GM19328 (cell line): Measurements from ENCODE around the gene CHD9.

Experiments used
- ATAC-seq: cut with Tn5 transposase; IDR thresholded peaks from one replicate; pipeline ENCODE4 v1.9.1; 2021; ENCODE audit warnings: mild to moderate bottlenecking, moderate library complexity; ENCODE audit not compliant: unreplicated experiment

Gene CHD9

DNA sequence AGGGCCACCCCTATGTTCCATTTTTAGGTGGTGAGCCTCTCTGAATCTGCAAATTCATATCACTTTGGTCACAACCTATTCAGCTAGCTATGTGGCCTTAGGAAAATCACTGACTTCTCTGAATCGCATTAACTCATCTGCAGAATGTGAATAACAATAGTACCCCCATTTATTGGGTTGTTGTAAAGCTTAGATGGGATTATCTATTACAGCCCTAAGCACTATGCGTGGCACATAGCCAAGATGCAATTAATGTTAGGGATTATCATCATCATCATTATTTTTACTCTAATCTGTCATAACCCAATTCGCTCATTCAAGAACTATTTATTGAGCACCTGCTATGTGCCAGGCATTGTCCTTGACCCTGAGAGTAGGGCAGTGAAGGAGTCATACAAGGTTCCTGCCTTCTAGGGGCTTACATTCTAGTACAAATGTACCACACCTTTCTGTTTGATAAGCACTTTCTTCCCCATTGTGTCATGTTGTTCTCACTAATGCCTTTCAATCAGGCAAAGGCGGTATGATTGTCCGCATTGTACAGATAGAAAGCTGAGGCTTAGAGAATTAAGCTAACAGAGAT is 38.5 kb downstream of the CHD9 start:
- no peak for ATAC-seq

DNA sequence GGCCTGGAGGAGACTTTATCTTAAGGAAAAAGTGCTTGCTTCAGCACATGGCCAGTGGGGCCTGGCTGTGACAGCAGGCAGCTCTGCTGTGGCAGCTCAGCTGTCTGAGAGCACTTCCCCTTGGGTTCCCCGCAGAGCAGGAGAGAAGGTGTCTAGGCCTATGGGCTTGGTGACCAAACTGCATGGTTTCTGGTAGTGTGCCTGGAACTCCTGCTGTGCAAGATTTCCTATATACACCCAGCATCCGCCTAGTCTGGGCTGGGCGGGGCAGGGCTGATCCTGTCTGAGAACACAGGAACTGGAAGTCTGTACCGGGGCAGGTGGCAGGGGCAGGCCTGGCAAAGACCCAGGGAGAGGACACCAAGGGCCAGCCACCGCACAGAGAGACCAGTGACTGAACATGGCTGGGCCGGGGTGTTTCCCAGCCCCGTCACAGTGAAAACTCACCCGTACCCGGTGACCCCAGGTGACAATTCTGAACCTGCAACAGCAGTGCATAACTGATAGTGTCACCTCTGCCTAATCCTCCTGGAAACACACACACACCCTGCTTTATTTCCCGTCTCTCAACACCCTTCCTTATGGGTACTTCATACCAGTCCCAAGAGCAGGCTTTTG is 39.3 kb downstream of the CHD9 start:
- peak; percentile 48 for ATAC-seq

DNA sequence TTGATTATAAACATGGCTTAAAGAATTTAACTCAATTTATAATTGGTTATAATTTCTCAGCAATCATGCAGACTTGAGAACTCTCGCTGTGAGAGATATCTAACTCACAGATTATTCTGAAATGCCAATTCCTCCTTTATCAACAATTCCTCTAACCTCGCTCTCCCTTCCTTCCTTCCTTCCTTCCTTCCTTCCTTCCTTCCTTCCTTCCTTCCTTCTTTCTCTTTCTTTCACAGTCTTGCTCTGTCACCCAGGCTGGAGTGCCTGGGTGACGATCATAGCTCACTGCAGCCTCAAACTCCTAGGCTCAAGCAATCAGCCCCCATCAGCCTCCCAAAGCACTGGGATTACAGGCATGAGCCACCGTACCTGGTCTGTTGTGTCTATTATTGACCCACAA is 42.4 kb downstream of the CHD9 start:
- ATAC-seq: no peak

DNA sequence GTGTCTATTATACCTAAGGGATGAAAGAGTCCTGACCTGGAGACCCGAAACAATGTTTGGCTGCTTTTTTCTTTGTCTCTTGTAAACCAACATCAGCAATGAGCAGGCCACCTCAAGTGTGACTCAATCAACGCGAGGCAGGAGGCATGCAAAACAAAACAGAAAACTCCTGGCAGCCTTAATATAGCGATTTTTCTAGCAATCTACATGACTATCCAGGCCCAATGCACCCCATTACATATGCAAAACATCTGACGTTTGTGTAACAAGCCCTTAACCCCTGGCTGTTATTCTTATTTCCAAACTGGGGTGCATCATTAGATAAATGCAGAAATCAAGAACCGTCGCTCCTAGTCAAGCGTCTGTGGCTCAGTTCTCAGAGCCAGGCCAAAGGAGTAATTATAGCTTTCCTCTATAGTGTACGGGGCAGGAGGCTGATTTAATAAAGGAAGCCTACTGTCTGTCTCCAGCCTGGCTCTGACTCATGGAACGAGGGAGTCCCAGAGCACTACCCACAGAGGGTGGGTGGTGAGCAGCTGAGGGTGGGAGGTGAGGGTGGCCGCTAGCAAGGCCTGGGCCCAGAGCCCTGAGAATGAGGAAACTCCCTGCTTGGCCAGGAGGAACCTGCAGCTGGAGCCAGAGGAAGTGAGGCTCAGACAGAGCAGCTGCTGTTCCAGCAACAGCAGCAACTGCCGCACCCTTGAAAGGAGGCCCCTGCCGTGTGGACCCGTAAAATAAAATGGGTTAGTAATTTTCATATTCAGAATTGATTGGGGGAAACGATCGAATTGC is 43.9 kb downstream of the CHD9 start:
- peak; percentile 48 for ATAC-seq

DNA sequence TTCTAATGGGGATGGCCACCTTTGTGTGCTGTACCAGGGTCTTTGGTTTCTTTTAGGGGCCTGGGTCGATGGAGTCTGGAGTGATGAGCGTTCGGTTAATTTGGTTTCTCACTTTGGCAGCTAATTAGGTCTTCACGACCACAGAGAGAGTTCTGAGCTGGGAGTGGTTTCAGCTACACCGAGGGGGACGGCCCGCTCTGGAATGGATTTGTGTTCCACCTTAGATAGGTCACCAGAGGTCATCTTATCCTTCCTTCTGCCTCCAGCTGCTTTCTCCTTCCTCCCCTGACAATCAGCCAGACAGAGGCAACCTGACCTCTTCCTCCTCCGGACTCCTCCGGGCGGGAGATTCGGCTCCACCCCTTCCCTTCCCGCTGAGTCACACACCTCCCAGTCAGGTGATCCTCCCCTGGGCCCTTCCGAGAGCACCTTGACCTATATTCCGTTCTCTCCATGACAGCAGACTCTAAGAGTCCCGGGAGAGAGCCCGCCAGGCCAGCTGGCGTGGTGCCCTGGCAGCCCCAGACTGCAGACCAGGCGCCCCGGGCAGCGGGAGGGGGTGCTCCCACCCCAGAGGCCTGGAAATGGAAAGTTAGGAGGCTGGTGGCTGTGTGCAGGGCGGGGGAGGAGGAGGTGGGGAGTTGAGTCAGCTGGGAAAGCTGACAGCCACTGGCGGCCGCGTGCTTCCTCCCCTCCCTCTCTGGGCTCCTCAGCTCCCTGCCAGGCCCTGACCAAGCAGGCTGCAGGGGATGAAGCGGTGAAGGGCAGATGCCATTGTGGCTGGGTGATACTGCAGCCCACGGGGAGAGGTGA is 44.7 kb downstream of the CHD9 start:
- ATAC-seq: peak; percentile 42

DNA sequence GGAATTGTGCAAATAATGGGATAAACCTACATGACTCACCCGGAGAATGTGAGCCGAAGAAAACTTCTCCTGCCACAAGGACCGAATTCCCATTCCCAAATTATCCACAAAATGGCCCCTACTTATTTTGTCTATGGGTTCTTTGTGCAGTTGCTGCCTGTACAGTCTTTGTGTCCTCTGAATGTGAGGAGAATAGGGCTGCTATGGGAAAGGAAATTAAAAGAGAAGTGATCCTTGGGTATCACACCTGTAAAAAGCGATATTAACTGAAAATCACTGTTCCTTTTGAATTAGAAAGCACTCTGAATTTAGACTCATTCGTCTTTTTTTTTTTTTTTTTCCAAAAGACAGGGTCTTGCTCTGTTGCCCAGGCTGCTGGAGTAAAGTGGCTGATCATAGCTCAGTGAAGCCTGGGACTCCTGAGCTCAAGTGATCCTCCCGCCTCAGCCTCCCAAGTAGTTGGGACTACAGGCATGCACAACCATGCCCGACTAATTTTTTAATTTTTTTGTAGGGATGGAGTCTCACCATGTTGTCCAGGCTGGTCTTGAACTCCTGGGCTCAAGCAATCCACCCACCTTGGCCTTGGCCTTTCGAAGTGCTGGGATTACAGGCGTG is 45.4 kb downstream of the CHD9 start:
- no peak for ATAC-seq

DNA sequence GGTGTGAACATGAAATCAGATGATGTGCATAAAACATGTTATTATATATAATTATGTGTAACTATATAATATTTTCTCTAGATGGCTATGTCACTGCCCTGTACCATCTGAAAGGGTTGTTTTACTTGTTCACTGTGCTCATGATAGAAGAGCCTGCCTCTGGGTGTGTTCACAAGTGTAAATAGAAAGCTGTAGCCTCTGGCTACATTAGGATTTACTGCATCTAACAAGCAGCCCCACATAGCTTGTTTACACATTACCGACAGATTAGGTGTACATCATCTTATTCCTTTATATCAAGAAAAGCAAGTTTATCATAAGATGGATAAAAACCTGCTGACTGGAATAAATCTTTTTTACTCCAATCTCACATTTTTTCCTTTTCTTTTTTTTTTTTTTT is 46.1 kb downstream of the CHD9 start:
- ATAC-seq: no peak

DNA sequence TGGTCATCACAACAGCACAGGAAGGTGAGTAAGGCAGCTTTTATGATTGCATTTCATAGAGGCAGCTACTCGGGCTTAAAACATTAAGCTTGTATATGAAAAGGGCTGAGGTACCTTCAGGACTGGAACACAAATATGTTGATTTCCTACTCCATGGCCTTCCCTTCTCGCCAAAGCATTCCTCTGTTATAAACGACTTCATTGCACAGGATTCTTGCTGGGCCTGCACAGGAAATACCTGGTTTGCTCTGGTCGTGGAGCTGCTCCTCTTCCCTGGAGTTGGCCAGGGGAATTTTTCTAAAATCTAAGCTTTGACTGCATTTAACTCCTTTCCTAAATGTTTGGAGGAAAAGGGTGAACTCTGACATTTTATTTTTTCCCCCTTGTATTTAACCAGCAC is 49.0 kb downstream of the CHD9 start:
- ATAC-seq: no peak

DNA sequence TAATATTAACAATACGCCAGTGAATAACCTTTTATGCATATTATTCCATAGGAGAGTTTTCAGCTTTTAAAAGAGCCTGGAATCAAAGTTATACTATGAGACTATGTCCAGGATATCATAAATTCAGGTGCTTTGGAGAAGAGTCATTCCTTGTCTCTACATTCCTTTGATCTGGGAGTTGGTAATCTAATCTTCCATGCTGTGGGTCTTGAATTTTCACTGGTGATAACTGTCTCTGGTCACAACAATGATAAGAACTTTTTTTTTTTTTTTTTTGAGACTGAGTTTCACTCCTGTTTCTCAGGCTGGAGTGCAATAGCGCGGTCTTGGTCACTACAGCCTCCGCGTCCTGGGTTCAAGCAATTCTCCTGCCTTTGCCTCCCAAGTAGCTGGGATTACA is 50.8 kb downstream of the CHD9 start:
- no peak for ATAC-seq

DNA sequence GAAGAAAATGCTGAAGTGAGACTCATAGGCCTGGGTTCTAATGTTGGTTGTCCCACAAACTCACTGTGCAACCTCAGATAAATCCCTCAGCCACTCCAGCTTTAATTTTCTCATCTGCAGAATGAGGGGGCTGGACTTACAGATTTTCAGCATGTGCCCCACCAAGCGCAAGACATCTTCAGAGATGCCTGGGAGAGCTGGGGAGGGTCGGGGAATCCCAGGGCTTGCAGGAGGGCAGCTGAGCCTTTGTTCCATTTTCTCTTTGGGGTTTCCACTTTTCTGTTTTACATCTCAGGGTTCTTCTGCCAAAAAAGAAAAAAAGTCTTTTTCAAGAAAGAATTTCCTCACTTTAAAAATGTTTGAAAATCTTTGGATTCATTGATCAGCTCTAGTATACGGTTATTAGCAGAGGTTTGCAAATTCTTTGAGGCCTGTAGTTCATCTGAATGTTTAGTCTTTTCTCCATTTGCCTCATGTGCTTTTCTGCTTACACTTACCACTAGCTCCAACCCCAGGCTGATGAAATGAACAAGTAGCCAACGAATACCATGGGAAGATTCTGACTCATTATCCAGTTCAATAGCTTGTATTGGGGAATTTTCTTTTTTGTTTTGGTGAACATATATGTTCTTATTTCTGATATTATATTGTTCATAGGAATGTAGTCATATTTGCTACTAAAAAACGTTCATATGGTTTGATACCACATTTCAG is 56.4 kb downstream of the CHD9 start:
- no peak for ATAC-seq

DNA sequence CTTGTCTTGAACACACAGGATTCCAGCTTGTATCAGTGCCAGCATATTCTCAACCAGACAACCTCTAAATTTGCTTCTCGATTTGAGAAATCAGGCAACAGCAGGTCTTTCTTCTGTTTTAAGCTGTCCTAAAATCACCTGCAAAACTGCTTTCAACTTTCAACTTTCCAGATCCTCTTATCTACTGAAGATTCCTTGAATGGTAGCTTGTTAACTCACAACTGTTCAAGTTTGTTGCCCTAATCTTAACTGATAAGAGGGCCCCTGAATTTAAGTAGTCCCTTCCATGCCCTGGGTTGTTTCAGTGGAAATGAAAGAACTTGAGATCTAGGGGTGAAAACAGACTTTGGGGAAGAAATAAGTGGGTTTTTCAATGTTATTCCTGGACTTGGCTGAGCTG is 57.2 kb downstream of the CHD9 start:
- ATAC-seq: no peak

DNA sequence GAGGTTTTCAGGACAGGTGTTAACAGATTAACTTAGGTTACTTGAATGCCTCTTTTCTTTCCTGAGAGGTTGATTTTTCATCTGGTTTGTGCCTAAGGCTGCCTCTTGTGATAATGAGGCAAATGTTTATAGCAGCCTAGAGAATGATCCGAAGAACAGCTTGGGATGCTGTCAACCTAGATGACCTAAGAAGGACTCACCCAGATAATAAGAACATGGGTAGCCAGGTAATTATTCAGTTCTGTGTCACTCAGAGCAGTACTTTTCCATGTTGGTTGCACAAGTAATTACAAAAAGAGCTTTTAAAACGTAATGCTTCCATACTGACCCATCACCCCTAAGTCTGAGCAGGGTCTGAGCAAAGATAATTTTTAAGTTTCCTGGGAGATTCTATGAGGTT is 60.3 kb downstream of the CHD9 start:
- no peak for ATAC-seq

DNA sequence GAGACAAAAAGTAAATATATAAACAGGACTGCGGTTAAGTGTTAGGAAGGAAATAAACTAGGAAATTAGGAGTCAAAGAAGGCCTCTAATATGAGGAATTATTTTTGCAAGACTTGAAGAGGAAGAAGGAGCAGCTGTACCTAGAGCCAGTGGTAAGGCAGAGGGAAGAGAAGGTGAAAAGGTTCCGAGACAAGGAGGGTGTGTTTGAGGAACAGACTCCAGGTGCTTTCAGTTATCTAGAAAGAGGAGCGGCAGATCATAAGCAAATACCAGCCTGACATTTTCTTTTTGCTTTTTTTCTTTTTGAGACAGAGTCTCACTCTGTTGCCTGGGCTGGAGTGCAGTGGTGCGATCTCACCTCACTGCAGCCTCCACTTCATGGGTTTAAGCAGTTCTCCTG is 61.0 kb downstream of the CHD9 start:
- no peak for ATAC-seq

DNA sequence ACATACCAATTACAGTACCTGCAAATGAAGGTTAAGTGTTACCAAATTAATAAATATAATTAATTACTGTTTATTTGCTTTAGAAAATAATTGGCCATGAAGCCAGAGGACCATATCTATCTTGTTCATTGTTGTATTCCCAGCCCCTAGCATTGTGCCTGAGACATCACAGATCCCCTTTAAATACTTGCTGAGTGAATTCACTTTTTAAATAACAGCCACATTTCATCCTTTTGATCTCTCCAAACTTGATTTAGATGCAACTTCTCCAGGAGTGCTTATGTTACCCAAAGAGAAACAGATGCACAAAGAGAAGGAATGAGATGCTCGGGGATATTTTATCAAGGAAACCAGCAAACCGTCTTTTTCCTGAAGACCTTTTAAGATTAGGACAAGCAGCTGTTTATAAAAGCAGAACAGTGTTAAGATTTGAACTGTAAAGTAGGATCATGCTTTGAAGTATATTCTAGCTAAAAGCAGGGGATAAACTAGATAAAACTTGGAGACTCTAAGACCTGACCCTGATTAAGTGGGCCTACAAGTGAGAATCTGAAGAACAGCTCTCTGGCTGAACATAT is 66.3 kb downstream of the CHD9 start:
- no peak for ATAC-seq

DNA sequence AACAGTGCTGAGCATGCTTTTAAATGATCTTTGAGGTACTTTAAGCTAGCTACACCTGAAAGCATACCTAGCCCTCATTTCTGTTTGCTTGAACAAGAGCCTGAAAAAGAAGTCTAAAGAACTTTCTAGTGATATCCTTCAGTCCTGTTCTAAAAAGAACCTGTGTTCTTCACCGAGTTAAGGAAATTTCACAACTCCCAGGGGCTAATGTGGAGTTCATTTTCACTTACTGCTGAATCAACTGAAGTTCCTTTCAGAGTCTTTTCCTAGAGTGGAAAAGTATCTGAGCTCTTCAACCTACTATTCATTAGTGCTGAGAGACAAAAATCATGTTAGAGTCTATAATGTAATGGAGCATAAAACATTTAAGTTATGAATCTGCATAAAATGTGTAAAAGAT is 66.9 kb downstream of the CHD9 start:
- ATAC-seq: no peak

DNA sequence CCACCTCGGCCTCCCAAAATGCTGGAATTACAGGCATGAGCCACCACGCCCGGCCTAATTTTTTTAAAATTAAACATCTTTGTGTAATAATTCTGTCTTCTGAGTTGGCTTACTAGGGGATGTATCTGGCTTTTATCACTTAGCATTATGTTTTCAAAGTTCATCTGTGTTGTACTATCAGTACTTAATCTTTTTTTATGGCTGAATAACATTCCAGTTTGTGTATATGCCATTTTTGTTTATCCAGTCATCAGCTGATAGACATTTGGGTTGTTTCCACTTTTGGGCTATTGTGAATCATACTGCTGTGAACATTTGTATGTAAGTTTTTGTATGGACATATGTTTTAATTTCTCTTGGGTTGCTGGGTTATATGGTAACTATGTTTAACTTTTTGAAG is 69.0 kb downstream of the CHD9 start:
- ATAC-seq: no peak

DNA sequence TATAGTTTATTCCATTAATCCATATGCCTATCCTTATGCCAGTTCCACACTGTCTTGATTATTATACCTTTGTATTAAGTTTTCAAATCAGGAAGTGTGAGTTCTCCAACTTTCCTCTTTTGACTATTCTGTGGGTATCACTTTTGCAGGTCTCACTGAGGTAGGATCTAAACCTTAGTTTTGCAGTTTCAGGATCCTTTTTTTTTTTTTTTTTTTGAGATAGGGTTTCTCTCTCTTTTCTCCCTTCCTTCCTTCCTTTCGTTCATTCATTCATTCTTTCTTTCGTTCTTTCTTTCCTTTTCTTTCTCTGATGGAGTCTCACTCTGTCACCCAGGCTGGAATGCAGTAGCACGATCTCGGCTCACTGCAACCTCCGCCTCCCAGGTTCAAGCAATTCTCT is 71.6 kb downstream of the CHD9 start:
- ATAC-seq: no peak

DNA sequence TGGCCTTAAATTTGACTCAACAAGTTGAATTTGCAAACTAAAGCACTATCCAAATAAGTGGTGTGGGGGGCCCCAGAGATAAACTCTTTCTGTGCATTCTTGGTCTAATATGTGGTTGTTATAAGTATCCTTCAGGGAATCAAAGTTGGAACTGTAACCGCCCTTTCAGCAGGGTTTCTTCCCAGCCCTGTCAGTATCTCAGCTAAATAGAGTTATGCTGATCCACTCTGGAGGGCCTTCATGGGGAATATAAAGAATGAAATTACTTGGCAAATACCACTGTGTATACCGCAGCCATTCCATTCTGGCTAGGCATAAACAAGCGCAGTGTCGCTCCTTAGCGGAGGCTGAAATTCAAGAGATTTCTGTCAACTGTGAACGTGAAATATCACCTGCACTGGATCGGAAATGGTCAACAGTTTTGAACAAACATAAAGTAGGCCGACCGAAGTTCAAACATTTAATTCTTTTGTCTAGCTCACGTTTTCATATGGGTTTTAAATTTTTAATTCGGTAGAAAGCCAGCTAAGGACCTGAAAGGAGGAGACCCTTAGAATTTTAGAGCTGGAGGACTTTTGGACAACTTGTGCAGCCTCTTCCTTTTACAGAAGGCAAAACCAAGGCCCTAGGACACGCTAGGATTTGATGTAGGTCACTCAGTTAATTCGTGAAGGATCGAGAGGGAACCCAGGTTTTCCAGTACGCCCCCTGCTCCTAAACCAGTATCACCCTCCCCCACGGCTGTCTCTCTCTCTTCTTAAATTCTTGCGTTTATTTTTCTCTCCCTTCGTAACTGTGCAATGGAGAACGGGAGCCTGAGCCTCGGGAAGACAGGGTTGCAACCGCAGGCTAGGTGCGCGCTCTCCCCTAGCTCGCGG is 74.7 kb downstream of the CHD9 start:
- ATAC-seq: no peak
